Measurements from ENCODE around the gene P2RX5. TPM values are rescaled to one million over a fixed set of nuclear protein-coding genes. Genes with fewer than 3 reads are reported as not detected.
A peak's percentile ranks its signal among the peaks of the same experiment; 100 is the strongest.

P2RX5 gene
- total and polyA plus RNA-seq, 4 donors, result 6.0 to 16.8 (median 10.4) TPM

- Histone ChIP-seq H3K36me3 (ENCODE audit: control insufficient read depth, insufficient read depth, low read length) (peaks cover 18% of the 10 kb centered on the region), H3K4me1 (ENCODE audit: control insufficient read depth, insufficient read depth, low read length) (peaks cover 6% of the 10 kb centered on the region), H3K4me3 (ENCODE audit: low read depth, low read length) (no peak overlapping the region), H3K9me3 (ENCODE audit: control insufficient read depth, insufficient read depth, low read length) (no peaks in the 10 kb centered on the region), H3K27ac (ENCODE audit: low read depth, low read length) (no peak overlapping the region), H3K27me3 (ENCODE audit: control insufficient read depth, insufficient read depth, low read length) (peaks cover 15% of the 10 kb centered on the region)
- 21% methylated on average over 19 of the region's 19 CpGs for WGBS (ENCODE audit: insufficient coverage)
- DNase-seq (ENCODE audit: low read depth in 4 of 6, low spot score in 6 of 6), result peak in 2 of 6 donors; percentile 23 to 49
Measured at GRCh38 chr17:3688027-3688553, 7.9 kb downstream of the P2RX5 start.

GRCh38 chr17:3685174-3685573 is 10.8 kb downstream of the P2RX5 start:
- peaks cover 12% of the 10 kb centered on the region for H3K27me3 ChIP-seq (ENCODE audit: control insufficient read depth, insufficient read depth, low read length)
- DNase-seq (ENCODE audit: low read depth in 4 of 6, low spot score in 6 of 6), result no peak
- H3K27ac ChIP-seq (ENCODE audit: low read depth, low read length), result no peak overlapping the region
- H3K4me1 ChIP-seq (ENCODE audit: control insufficient read depth, insufficient read depth, low read length), result peaks cover 6% of the 10 kb centered on the region
- no peak overlapping the region for H3K4me3 ChIP-seq (ENCODE audit: low read depth, low read length)
- no peaks in the 10 kb centered on the region for H3K9me3 ChIP-seq (ENCODE audit: control insufficient read depth, insufficient read depth, low read length)
- peaks cover 17% of the 10 kb centered on the region for H3K36me3 ChIP-seq (ENCODE audit: control insufficient read depth, insufficient read depth, low read length)
- 37% methylated on average over 7 of the region's 13 CpGs for WGBS (ENCODE audit: insufficient coverage)

GRCh38 chr17:3683054-3683511 is 12.9 kb downstream of the P2RX5 start:
- H3K9me3 ChIP-seq (ENCODE audit: control insufficient read depth, insufficient read depth, low read length), result no peaks in the 10 kb centered on the region
- peaks cover 5% of the 10 kb centered on the region for H3K4me1 ChIP-seq (ENCODE audit: control insufficient read depth, insufficient read depth, low read length)
- H3K27ac ChIP-seq (ENCODE audit: low read depth, low read length), result no peak overlapping the region
- H3K27me3 ChIP-seq (ENCODE audit: control insufficient read depth, insufficient read depth, low read length), result peaks cover 12% of the 10 kb centered on the region
- 59% methylated on average over 6 of the region's 10 CpGs for WGBS (ENCODE audit: insufficient coverage)
- DNase-seq (ENCODE audit: low read depth in 4 of 6, low spot score in 6 of 6), result no peak
- peaks cover 22% of the 10 kb centered on the region for H3K36me3 ChIP-seq (ENCODE audit: control insufficient read depth, insufficient read depth, low read length)
- no peak overlapping the region for H3K4me3 ChIP-seq (ENCODE audit: low read depth, low read length)

- H3K36me3 ChIP-seq (ENCODE audit: control insufficient read depth, insufficient read depth, low read length), result peaks cover 22% of the 10 kb centered on the region
- WGBS (ENCODE audit: insufficient coverage), result 87% methylated on average over 11 of the region's 12 CpGs
- peaks cover 3% of the 10 kb centered on the region for H3K4me1 ChIP-seq (ENCODE audit: control insufficient read depth, insufficient read depth, low read length)
- no peak overlapping the region for H3K4me3 ChIP-seq (ENCODE audit: low read depth, low read length)
- peaks cover 12% of the 10 kb centered on the region for H3K27me3 ChIP-seq (ENCODE audit: control insufficient read depth, insufficient read depth, low read length)
- H3K27ac ChIP-seq (ENCODE audit: low read depth, low read length), result no peak overlapping the region
- no peaks in the 10 kb centered on the region for H3K9me3 ChIP-seq (ENCODE audit: control insufficient read depth, insufficient read depth, low read length)
- no peak for DNase-seq (ENCODE audit: low read depth in 4 of 6, low spot score in 6 of 6)
Measured at GRCh38 chr17:3682033-3682432, 13.9 kb downstream of the P2RX5 start.

- no peak for DNase-seq (ENCODE audit: low read depth in 4 of 6, low spot score in 6 of 6)
- no peak overlapping the region for H3K27ac ChIP-seq (ENCODE audit: low read depth, low read length)
- peaks cover 22% of the 10 kb centered on the region for H3K36me3 ChIP-seq (ENCODE audit: control insufficient read depth, insufficient read depth, low read length)
- H3K4me3 ChIP-seq (ENCODE audit: low read depth, low read length), result no peak overlapping the region
- H3K9me3 ChIP-seq (ENCODE audit: control insufficient read depth, insufficient read depth, low read length), result no peaks in the 10 kb centered on the region
- WGBS (ENCODE audit: insufficient coverage), result 84% methylated on average over 19 of the region's 20 CpGs
- H3K4me1 ChIP-seq (ENCODE audit: control insufficient read depth, insufficient read depth, low read length), result peaks cover 3% of the 10 kb centered on the region
- H3K27me3 ChIP-seq (ENCODE audit: control insufficient read depth, insufficient read depth, low read length), result peaks cover 12% of the 10 kb centered on the region
Measured at GRCh38 chr17:3681565-3681964, 14.4 kb downstream of the P2RX5 start.

GRCh38 chr17:3681057-3681456 is 14.9 kb downstream of the P2RX5 start:
- Histone ChIP-seq H3K4me1 (ENCODE audit: control insufficient read depth, insufficient read depth, low read length) (peaks cover 3% of the 10 kb centered on the region), H3K27ac (ENCODE audit: low read depth, low read length) (no peak overlapping the region), H3K27me3 (ENCODE audit: control insufficient read depth, insufficient read depth, low read length) (peaks cover 12% of the 10 kb centered on the region), H3K36me3 (ENCODE audit: control insufficient read depth, insufficient read depth, low read length) (peaks cover 22% of the 10 kb centered on the region), H3K9me3 (ENCODE audit: control insufficient read depth, insufficient read depth, low read length) (no peaks in the 10 kb centered on the region), H3K4me3 (ENCODE audit: low read depth, low read length) (no peak overlapping the region)
- no peak for DNase-seq (ENCODE audit: low read depth in 4 of 6, low spot score in 6 of 6)
- 86% methylated on average over 12 of the region's 12 CpGs for WGBS (ENCODE audit: insufficient coverage)

- Histone ChIP-seq H3K4me3 (ENCODE audit: low read depth, low read length) (no peak overlapping the region), H3K9me3 (ENCODE audit: control insufficient read depth, insufficient read depth, low read length) (no peaks in the 10 kb centered on the region), H3K4me1 (ENCODE audit: control insufficient read depth, insufficient read depth, low read length) (no peaks in the 10 kb centered on the region), H3K27ac (ENCODE audit: low read depth, low read length) (no peak overlapping the region), H3K27me3 (ENCODE audit: control insufficient read depth, insufficient read depth, low read length) (peaks cover 6% of the 10 kb centered on the region), H3K36me3 (ENCODE audit: control insufficient read depth, insufficient read depth, low read length) (peaks cover 25% of the 10 kb centered on the region)
- 71% methylated on average over 20 of the region's 20 CpGs for WGBS (ENCODE audit: insufficient coverage)
- DNase-seq (ENCODE audit: low read depth in 4 of 6, low spot score in 6 of 6), result no peak
Measured at GRCh38 chr17:3679531-3680126, 16.3 kb downstream of the P2RX5 start.

- H3K27me3 ChIP-seq (ENCODE audit: control insufficient read depth, insufficient read depth, low read length), result peaks cover 4% of the 10 kb centered on the region
Measured at GRCh38 chr17:3678821-3679530, 17.0 kb downstream of the P2RX5 start.

GRCh38 chr17:3678095-3678820 is 17.7 kb downstream of the P2RX5 start:
- Histone ChIP-seq H3K27me3 (ENCODE audit: control insufficient read depth, insufficient read depth, low read length) (peaks cover 2% of the 10 kb centered on the region), H3K4me1 (ENCODE audit: control insufficient read depth, insufficient read depth, low read length) (no peaks in the 10 kb centered on the region), H3K36me3 (ENCODE audit: control insufficient read depth, insufficient read depth, low read length) (peaks cover 24% of the 10 kb centered on the region), H3K4me3 (ENCODE audit: low read depth, low read length) (no peak overlapping the region), H3K27ac (ENCODE audit: low read depth, low read length) (no peak overlapping the region), H3K9me3 (ENCODE audit: control insufficient read depth, insufficient read depth, low read length) (no peaks in the 10 kb centered on the region)
- WGBS (ENCODE audit: insufficient coverage), result 41% methylated on average over 16 of the region's 16 CpGs
- no peak for DNase-seq (ENCODE audit: low read depth in 4 of 6, low spot score in 6 of 6)

More at GRCh38 chr17:3678821-3679530, 17.0 kb downstream of the P2RX5 start:
- 88% methylated on average over 21 of the region's 27 CpGs for WGBS (ENCODE audit: insufficient coverage)
- Histone ChIP-seq H3K4me3 (ENCODE audit: low read depth, low read length) (no peak overlapping the region), H3K9me3 (ENCODE audit: control insufficient read depth, insufficient read depth, low read length) (no peaks in the 10 kb centered on the region), H3K36me3 (ENCODE audit: control insufficient read depth, insufficient read depth, low read length) (peaks cover 21% of the 10 kb centered on the region), H3K4me1 (ENCODE audit: control insufficient read depth, insufficient read depth, low read length) (no peaks in the 10 kb centered on the region), H3K27ac (ENCODE audit: low read depth, low read length) (no peak overlapping the region)
- no peak for DNase-seq (ENCODE audit: low read depth in 4 of 6, low spot score in 6 of 6)
